Brain microvascular endothelial cell (primary cell): ENCODE results near the gene DDX1.

Experiments used
- DNase-seq: peaks from one replicate; pipeline ENCODE4 v3.0.0-alpha.2; 2020
- H3K27ac ChIP-seq: fragments of 250-450 bp; sonication (Bioruptor Pico); 2 replicates; pipeline ENCODE4 v1.5.1; 2020; ENCODE audit warnings: mild to moderate bottlenecking, moderate library complexity
- H3K27me3 ChIP-seq: fragments of 250-450 bp; sonication (Bioruptor Pico); replicated peaks from 2 replicates; pipeline ENCODE4 v1.5.1; 2020; ENCODE audit warnings: mild to moderate bottlenecking
- H3K36me3 ChIP-seq: fragments of 250-450 bp; sonication (Bioruptor Pico); replicated peaks from 2 replicates; pipeline ENCODE4 v1.5.1; 2020; ENCODE audit warnings: mild to moderate bottlenecking
- H3K4me3 ChIP-seq: 2 replicates; pipeline ENCODE4 v1.5.1; 2011; ENCODE audit warnings: low read depth, mild to moderate bottlenecking, control low read depth, low read length, moderate library complexity
- in situ Hi-C: cut with HindIII; loops from 2 replicates; pipeline ENCODE4 v1.10.0; 2017; ENCODE audit warnings: low sequenced_read_pairs, low pct_ligation_motif_present
- TF ChIP-seq, protein P1 (sequence below): IDR thresholded peaks from 2 replicates; pipeline ENCODE4 v1.5.1; 2011; ENCODE audit warnings: low read depth, mild to moderate bottlenecking, moderate library complexity, low read length, control low read depth, inconsistent platforms; ENCODE audit errors: missing control alignments

Gene DDX1

DNA sequence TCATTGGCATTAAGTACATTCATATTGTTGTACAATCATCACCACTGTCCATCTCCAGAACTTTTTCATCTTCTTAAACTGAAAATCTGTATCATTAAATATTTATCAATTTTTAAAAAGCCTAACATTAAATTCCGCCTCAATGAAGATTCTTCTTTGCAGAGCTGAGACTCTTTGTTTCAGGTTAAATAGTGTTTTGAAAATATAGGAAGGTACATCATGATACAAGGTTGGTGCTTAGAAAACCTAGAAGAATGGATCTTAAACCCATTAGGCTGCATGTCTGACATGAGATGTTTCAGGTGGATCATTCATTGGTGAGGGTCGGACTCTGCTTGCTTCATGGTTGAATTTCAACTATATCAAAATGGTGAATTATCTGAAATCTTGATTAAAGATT is 30.5 kb downstream of the DDX1 start:
- H3K36me3 ChIP-seq, result peaks cover 69% of the 10 kb centered on the region

DNA sequence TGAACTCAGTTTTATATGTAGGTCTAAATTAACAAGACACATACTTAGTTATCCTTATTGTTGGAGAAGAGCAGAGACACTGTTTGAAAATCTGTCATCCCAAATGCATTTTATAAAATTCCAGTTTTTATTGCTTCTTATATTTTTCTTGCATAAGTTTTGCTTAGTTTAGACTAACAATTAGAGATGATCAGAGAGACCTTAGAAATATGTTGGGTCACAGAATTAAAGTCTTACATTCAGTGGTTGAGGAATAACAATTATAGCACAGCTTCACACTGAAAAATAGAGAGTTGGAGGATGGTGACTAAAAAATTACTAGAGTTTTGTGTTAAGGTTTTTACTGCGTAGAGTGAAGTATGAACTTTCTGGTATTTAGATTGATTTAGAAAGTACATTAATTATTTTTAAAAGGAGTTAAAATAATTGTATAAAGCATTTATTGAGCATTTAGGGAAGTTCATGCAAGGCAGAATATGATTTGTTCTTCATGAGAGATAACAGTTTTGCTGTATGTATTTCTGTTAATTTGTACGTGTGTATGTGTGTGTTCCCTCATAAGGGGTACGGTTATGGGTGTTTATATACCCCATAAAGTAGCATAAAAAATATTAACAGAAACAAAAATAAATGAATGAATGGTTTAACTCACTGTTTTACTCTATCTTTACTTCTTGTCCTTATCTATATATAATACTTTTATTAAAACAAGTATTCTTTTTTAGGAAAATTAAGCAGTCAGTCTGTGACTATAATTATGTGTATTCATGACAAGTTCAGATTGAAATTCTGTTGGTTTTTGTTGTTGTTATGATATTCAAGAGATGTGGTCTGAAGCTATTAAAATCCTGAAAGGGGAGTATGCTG is 31.2 kb downstream of the DDX1 start:
- H3K27ac ChIP-seq, result no peak overlapping the region
- peaks cover 71% of the 10 kb centered on the region for H3K36me3 ChIP-seq
- H3K4me3 ChIP-seq, result no peak overlapping the region
- in situ Hi-C loops, result no loop called here
- no peaks in the 10 kb centered on the region for H3K27me3 ChIP-seq
- TF ChIP-seq, protein P1, sequence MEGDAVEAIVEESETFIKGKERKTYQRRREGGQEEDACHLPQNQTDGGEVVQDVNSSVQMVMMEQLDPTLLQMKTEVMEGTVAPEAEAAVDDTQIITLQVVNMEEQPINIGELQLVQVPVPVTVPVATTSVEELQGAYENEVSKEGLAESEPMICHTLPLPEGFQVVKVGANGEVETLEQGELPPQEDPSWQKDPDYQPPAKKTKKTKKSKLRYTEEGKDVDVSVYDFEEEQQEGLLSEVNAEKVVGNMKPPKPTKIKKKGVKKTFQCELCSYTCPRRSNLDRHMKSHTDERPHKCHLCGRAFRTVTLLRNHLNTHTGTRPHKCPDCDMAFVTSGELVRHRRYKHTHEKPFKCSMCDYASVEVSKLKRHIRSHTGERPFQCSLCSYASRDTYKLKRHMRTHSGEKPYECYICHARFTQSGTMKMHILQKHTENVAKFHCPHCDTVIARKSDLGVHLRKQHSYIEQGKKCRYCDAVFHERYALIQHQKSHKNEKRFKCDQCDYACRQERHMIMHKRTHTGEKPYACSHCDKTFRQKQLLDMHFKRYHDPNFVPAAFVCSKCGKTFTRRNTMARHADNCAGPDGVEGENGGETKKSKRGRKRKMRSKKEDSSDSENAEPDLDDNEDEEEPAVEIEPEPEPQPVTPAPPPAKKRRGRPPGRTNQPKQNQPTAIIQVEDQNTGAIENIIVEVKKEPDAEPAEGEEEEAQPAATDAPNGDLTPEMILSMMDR, result no peak
- DNase-seq, result no peak

More for the DNA sequence above, 30.5 kb downstream of the DDX1 start:
- no peak for DNase-seq
- Histone ChIP-seq H3K27ac (no peak overlapping the region), H3K4me3 (no peak overlapping the region), H3K27me3 (no peaks in the 10 kb centered on the region)
- in situ Hi-C loops, result no loop called here
- TF ChIP-seq, protein P1, result no peak

DNA sequence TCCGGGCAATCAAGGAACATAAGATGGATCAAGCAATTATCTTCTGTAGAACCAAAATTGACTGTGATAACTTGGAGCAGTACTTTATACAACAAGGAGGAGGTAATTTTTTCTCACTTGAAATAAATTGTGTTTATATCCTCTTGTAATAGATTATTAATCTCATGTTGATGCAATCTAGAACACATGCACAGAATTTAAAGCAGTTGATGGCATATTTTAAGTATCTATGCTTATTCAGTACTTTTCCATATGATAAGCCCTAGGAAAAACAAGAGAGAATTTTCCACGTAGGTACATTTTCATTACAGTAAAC is 31.8 kb downstream of the DDX1 start:
- TF ChIP-seq, protein P1, result no peak
- DNase-seq, result no peak
- peaks cover 70% of the 10 kb centered on the region for H3K36me3 ChIP-seq
- no peaks in the 10 kb centered on the region for H3K27me3 ChIP-seq
- H3K4me3 ChIP-seq, result no peak overlapping the region
- no peak overlapping the region for H3K27ac ChIP-seq
- in situ Hi-C loops, result no loop called here

DNA sequence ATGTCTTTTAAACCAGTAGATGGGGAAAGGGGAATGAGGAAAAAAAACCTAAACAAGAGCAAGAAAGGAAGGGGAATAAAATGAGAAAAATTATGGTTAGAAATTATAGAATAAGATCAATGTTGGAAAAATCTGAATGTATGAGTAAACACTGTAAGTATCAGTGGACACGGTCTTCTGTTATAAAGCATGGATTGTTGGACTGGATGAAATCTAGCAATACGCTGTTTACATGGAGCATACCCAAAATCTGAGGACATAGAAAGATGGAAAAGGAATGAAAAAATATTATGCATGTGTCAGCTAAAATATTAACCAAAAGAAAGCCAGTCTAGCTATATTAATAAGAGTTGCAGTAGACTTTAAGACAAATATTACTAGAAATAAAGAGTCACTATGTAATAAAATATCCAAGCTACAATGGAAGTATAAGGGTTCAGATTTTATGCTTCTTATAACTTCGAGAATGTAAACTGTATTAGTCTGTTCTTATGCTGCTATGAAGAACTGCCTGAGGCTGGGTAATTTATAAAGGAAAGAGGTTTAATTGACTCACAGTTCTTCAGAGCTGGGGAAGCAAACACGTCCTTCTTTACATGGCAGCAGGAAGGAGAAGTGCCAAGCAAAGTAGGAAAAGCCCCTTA is 32.4 kb downstream of the DDX1 start:
- Histone ChIP-seq H3K36me3 (peaks cover 68% of the 10 kb centered on the region), H3K27me3 (no peaks in the 10 kb centered on the region), H3K4me3 (no peak overlapping the region), H3K27ac (no peak overlapping the region)
- TF ChIP-seq, protein P1, result no peak
- in situ Hi-C loops, result no loop called here
- DNase-seq, result no peak

DNA sequence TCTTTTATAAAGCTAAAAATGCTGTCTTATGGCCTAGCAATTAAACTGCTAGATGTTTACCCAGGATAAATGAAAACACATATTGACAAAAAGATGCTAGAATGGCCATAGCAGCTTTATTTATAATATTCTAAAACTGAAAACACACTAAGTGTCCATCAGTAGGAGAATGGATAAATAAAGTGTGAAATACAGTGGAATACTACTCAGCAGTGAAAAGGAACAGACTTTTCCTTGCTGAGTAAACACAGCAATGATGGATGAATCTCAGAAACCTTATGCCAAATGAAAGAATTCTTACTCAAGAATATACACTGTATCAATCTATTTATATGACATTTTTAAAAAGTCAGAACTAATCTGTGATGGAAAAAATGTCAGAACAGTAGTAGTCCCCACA is 33.2 kb downstream of the DDX1 start:
- DNase-seq, result no peak
- Histone ChIP-seq H3K4me3 (no peak overlapping the region), H3K36me3 (peaks cover 70% of the 10 kb centered on the region), H3K27me3 (no peaks in the 10 kb centered on the region), H3K27ac (no peak overlapping the region)
- TF ChIP-seq, protein P1, result no peak
- in situ Hi-C loops, result no loop called here
